Karpas-422 (cell line): ENCODE data around the gene ZFR. TPM values are rescaled to one million over a fixed set of nuclear protein-coding genes. Genes with fewer than 3 reads are reported as not detected.
"Not testable (repeated sequence)": the region's sequence is repeated elsewhere in the genome, so short reads cannot be mapped to it uniquely, and the experiment has no call there.

Experiments
- DNase-seq: peaks from one replicate; pipeline ENCODE4 v3.0.0-alpha.2; 2015
- H2AFZ ChIP-seq: fragments of 200-600 bp; sonication (generic); 2 replicates; pipeline ENCODE4 v1.6.1; 2014; ENCODE audit warnings: antibody characterized with exemption, low read length, mixed read lengths
- H3K27ac ChIP-seq: fragments of 200-600 bp; sonication (generic); 2 replicates; pipeline ENCODE4 v1.5.1; 2014; ENCODE audit warnings: mild to moderate bottlenecking, low read length, moderate library complexity
- H3K27me3 ChIP-seq: fragments of 200-600 bp; sonication (generic); 2 replicates; pipeline ENCODE4 v1.6.1; 2014; ENCODE audit warnings: low read length, mixed read lengths
- H3K36me3 ChIP-seq: fragments of 200-600 bp; sonication (generic); 2 replicates; pipeline ENCODE4 v1.6.1; 2014; ENCODE audit warnings: low read length, mixed read lengths; ENCODE audit not compliant: insufficient read depth
- H3K4me1 ChIP-seq: fragments of 200-600 bp; sonication (generic); 2 replicates; pipeline ENCODE4 v1.6.1; 2014; ENCODE audit warnings: mild to moderate bottlenecking, low read length, mixed read lengths
- H3K4me2 ChIP-seq: fragments of 200-600 bp; sonication (generic); 2 replicates; pipeline ENCODE4 v1.6.1; 2014; ENCODE audit warnings: low read length, low read depth, mild to moderate bottlenecking; ENCODE audit not compliant: poor library complexity, severe bottlenecking
- H3K4me3 ChIP-seq: fragments of 200-600 bp; sonication (generic); 2 replicates; pipeline ENCODE4 v1.5.1; 2014; ENCODE audit warnings: mild to moderate bottlenecking, antibody characterized with exemption, low read length, mixed read lengths
- H3K79me2 ChIP-seq: fragments of 200-600 bp; sonication (generic); 2 replicates; pipeline ENCODE4 v1.6.1; 2014; ENCODE audit warnings: mild to moderate bottlenecking, low read length, mixed read lengths
- H3K9ac ChIP-seq: fragments of 200-600 bp; sonication (generic); 2 replicates; pipeline ENCODE4 v1.6.0; 2014; ENCODE audit warnings: low read length
- H3K9me2 ChIP-seq: fragments of 200-600 bp; sonication (generic), shearing (Covaris generic); replicated peaks from 2 replicates; pipeline ENCODE4 v1.6.0; 2014; ENCODE audit warnings: mild to moderate bottlenecking, low read length, moderate library complexity; ENCODE audit not compliant: insufficient read depth
- H3K9me3 ChIP-seq: fragments of 300-700, 200-600 bp; sonication (generic); 2 replicates; pipeline ENCODE4 v1.6.1; 2014; ENCODE audit warnings: low read length, mixed read lengths
- H4K20me1 ChIP-seq: fragments of 200-600 bp; sonication (generic); 2 replicates; pipeline ENCODE4 v1.6.1; 2014; ENCODE audit warnings: mild to moderate bottlenecking, antibody characterized with exemption, low read length, low read depth; ENCODE audit not compliant: insufficient read depth
- total RNA-seq: library from RNA; depleted of rRNA; stranded (reverse); fragments of >200 nt; shearing (Covaris generic); gene quantifications from 2 replicates; pipeline ENCODE4 v1.2.3, GENCODE V29; 2014; ENCODE audit warnings: low replicate concordance

ZFR gene
- total RNA-seq, 1 experiment from 2014 or later: 87.7 TPM

GRCh38 chr5:32434221-32434620, 10.3 kb downstream of the ZFR start:
- no peaks in the 10 kb centered on the region for H3K9me3 ChIP-seq
- no peak overlapping the region for H3K9ac ChIP-seq
- H3K9me2 ChIP-seq: no peaks in the 10 kb centered on the region
- H3K27me3 ChIP-seq: no peaks in the 10 kb centered on the region
- H3K4me1 ChIP-seq: no peaks in the 10 kb centered on the region
- H3K4me3 ChIP-seq: no peak overlapping the region
- peaks cover 100% of the 10 kb centered on the region for H3K79me2 ChIP-seq
- H3K36me3 ChIP-seq: peaks cover 22% of the 10 kb centered on the region
- no peaks in the 10 kb centered on the region; the same call in 1 of the 2 replicates for H4K20me1 ChIP-seq
- H3K4me2 ChIP-seq: no peak overlapping the region
- H2AFZ ChIP-seq: no peak overlapping the region
- H3K27ac ChIP-seq: no peak overlapping the region
- no peak for DNase-seq

DNA sequence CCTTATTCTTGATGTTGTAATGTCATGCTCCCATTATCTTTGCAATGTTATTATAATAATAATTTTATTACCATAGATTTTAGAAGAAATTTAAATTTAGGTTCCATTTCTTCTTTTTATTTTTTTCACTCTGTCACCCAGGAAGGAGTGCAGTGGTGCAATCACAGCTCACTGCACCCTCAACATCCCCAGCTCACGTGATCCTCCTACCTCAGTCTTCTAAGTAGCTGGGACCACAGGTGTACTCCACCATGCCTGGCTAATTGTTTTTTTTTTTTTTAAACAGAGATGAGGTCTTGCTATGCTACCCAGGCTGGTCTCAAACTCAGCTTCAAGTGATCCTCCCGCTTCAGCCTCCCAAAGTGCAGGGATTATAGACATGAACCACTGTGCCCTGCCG, 11.9 kb downstream of the ZFR start:
- Histone ChIP-seq H3K4me1 (no peaks in the 10 kb centered on the region), H3K9me3 (0 out of 2 replicates have a peak, but pooled peaks cover 2% of the 10 kb centered on the region), H3K27ac (no peak overlapping the region), H3K4me3 (no peak overlapping the region), H3K36me3 (peaks cover 29% of the 10 kb centered on the region), H3K9me2 (no peaks in the 10 kb centered on the region), H2AFZ (no peak overlapping the region), H3K27me3 (no peaks in the 10 kb centered on the region), H4K20me1 (no peaks in the 10 kb centered on the region; the same call in 1 of the 2 replicates), H3K79me2 (peaks cover 99% of the 10 kb centered on the region), H3K4me2 (no peak overlapping the region), H3K9ac (no peak overlapping the region)
- DNase-seq: no peak

- DNase-seq, H3K4me2 ChIP-seq, H3K27ac ChIP-seq, H3K4me1 ChIP-seq, H4K20me1 ChIP-seq, H2AFZ ChIP-seq, H3K9ac ChIP-seq, H3K9me3 ChIP-seq, H3K4me3 ChIP-seq, H3K9me2 ChIP-seq, H3K27me3 ChIP-seq: not testable (repeated sequence)
- Histone ChIP-seq H3K36me3 (peaks cover 40% of the 10 kb centered on the region), H3K79me2 (peaks cover 99% of the 10 kb centered on the region)
Observed at GRCh38 chr5:32430825-32431224, 13.7 kb downstream of the ZFR start.

GRCh38 chr5:32428426-32428825, 16.1 kb downstream of the ZFR start:
- Histone ChIP-seq H3K27me3 (no peaks in the 10 kb centered on the region), H4K20me1 (no peaks in the 10 kb centered on the region; the same call in 1 of the 2 replicates), H3K9ac (no peak overlapping the region), H3K4me2 (no peak overlapping the region), H3K79me2 (peaks cover 99% of the 10 kb centered on the region), H3K27ac (no peak overlapping the region), H3K4me3 (no peak overlapping the region), H2AFZ (no peak overlapping the region), H3K9me2 (no peaks in the 10 kb centered on the region), H3K36me3 (peaks cover 39% of the 10 kb centered on the region), H3K9me3 (0 out of 2 replicates have a peak, but pooled peaks cover 8% of the 10 kb centered on the region), H3K4me1 (peaks cover 10% of the 10 kb centered on the region)
- DNase-seq: no peak

DNA sequence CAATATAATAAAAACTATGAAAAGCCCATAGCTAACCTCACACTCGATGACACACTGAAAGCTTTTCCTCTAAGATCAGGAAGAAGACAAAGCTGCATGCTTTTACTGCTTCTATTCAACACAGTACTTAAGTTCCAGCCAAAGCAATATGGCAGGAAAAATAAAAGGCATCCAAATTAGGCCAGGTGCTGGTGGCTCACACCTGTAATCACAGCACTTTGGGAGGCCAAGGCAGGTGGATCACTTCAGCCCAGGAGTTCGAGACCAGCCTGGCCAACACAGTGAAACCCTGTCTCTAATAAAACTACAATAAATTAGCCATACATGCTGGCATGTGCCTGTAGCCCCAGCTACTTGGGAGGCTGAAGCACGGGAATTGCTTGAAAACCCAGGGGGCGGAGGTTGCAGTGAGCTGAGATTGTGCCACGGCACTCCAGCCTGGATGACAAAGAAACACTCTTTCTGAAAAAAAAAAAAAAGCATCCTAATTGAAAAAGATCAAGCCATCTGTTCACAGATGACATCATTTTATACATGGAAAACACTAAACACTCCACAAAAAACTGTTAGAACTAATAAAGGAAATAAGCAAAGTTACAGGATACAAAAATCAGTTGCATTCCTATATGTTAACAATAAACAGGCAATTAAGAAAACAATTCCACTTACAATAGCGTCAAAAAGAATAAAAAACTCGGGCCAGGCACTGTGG, 17.9 kb downstream of the ZFR start:
- Histone ChIP-seq H3K36me3 (peaks cover 34% of the 10 kb centered on the region), H3K27me3 (no peaks in the 10 kb centered on the region), H4K20me1 (no peaks in the 10 kb centered on the region; the same call in 1 of the 2 replicates), H3K4me2 (no peak overlapping the region), H3K4me3 (no peak overlapping the region), H3K79me2 (peaks cover 99% of the 10 kb centered on the region), H3K27ac (no peak overlapping the region), H3K9ac (no peak overlapping the region), H2AFZ (no peak overlapping the region), H3K4me1 (peaks cover 19% of the 10 kb centered on the region), H3K9me2 (no peaks in the 10 kb centered on the region), H3K9me3 (0 out of 2 replicates have a peak, but pooled peaks cover 8% of the 10 kb centered on the region)
- no peak for DNase-seq

GRCh38 chr5:32422697-32423096, 21.8 kb downstream of the ZFR start:
- H3K27ac ChIP-seq: no peak overlapping the region
- H2AFZ ChIP-seq: no peak overlapping the region
- no peaks in the 10 kb centered on the region for H4K20me1 ChIP-seq

GRCh38 chr5:32421075-32421474, 23.5 kb downstream of the ZFR start:
- Histone ChIP-seq H3K36me3 (peaks cover 21% of the 10 kb centered on the region; the same call in 1 of the 2 replicates), H2AFZ (no peak overlapping the region), H3K27ac (peak overlapping the region; percentile 47), H3K79me2 (peaks cover 86% of the 10 kb centered on the region), H3K9me3 (no peaks in the 10 kb centered on the region), H3K4me3 (no peak overlapping the region), H3K4me2 (no peak overlapping the region), H3K9me2 (no peaks in the 10 kb centered on the region), H3K27me3 (no peaks in the 10 kb centered on the region), H3K4me1 (peaks cover 31% of the 10 kb centered on the region), H4K20me1 (no peaks in the 10 kb centered on the region), H3K9ac (no peak overlapping the region)
- DNase-seq: no peak

More at GRCh38 chr5:32422697-32423096, 21.8 kb downstream of the ZFR start:
- peaks cover 30% of the 10 kb centered on the region for H3K4me1 ChIP-seq
- no peaks in the 10 kb centered on the region for H3K27me3 ChIP-seq
- H3K9me2 ChIP-seq: no peaks in the 10 kb centered on the region
- DNase-seq: no peak
- peaks cover 94% of the 10 kb centered on the region for H3K79me2 ChIP-seq
- H3K9ac ChIP-seq: no peak overlapping the region
- H3K9me3 ChIP-seq: 0 out of 2 replicates have a peak, but pooled peaks cover 7% of the 10 kb centered on the region
- no peak overlapping the region for H3K4me3 ChIP-seq
- H3K36me3 ChIP-seq: peaks cover 24% of the 10 kb centered on the region
- H3K4me2 ChIP-seq: no peak overlapping the region

DNA sequence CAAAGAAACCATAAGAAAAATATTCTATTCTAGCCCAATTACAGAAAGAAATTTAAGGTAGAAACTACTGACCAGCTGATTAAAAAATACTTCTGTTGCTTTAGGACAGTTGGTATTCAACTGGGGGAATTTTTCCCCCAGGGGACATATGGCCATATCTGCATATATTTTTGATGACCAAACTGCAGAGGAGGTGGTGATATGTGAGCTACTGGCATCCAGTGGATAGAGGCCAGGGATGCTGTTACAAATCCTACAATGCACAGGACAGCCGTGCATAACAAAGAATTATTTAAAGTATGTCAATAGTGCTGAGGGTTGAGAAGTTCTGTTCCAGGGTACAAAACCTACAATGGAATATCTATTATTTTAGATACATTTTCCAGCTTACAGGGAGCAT, 24.0 kb downstream of the ZFR start:
- no peak overlapping the region for H3K4me2 ChIP-seq
- DNase-seq: no peak
- no peak overlapping the region for H3K4me3 ChIP-seq
- peaks cover 84% of the 10 kb centered on the region for H3K79me2 ChIP-seq
- H3K36me3 ChIP-seq: peaks cover 27% of the 10 kb centered on the region
- H2AFZ ChIP-seq: no peak overlapping the region
- no peaks in the 10 kb centered on the region for H3K9me2 ChIP-seq
- H3K27ac ChIP-seq: peak overlapping the region; percentile 47
- H3K9me3 ChIP-seq: no peaks in the 10 kb centered on the region
- peaks cover 30% of the 10 kb centered on the region for H3K4me1 ChIP-seq
- no peak overlapping the region for H3K9ac ChIP-seq
- H3K27me3 ChIP-seq: no peaks in the 10 kb centered on the region
- H4K20me1 ChIP-seq: no peaks in the 10 kb centered on the region
